Parathyroid adenoma (tissue), 2 donors: ENCODE results near the gene IFFO2.

Experiments
- H2AFZ ChIP-seq: fragments of 300-600 bp; sonication (generic); one replicate; pipeline ENCODE4 v1.7.0; 2017; ENCODE audit warnings: antibody characterized with exemption, mild to moderate bottlenecking
- H3K27ac ChIP-seq: fragments of 300-600 bp; sonication (generic); one replicate; pipeline ENCODE4 v1.7.0; 2017
- H3K27me3 ChIP-seq: fragments of 300-600 bp; sonication (generic); one replicate; pipeline ENCODE4 v1.7.0; 2017; ENCODE audit warnings: low read length; ENCODE audit not compliant: control insufficient read depth, insufficient read depth
- H3K36me3 ChIP-seq: fragments of 300-600 bp; sonication (generic); one replicate; pipeline ENCODE4 v1.7.0; 2017; ENCODE audit warnings: low read length; ENCODE audit not compliant: control insufficient read depth, insufficient read depth
- H3K4me1 ChIP-seq: fragments of 300-600 bp; sonication (generic); one replicate; pipeline ENCODE4 v1.7.0; 2017; ENCODE audit warnings: control low read depth
- H3K4me2 ChIP-seq: fragments of 300-600 bp; sonication (generic); one replicate; pipeline ENCODE4 v1.7.0; 2017; ENCODE audit warnings: low read length
- H3K4me3 ChIP-seq: fragments of 300-600 bp; sonication (generic); one replicate; pipeline ENCODE4 v1.7.0; 2017; ENCODE audit warnings: low read depth, low read length
- H3K79me2 ChIP-seq: fragments of 300-600 bp; sonication (generic); one replicate; pipeline ENCODE4 v1.7.0; 2017; ENCODE audit warnings: control low read depth
- H3K9ac ChIP-seq: fragments of 300-600 bp; sonication (generic); one replicate; pipeline ENCODE4 v1.7.0; 2017; ENCODE audit warnings: mild to moderate bottlenecking
- H3K9me3 ChIP-seq: fragments of 300-600 bp; sonication (generic); one replicate; pipeline ENCODE4 v1.7.0; 2017; ENCODE audit warnings: low read length; ENCODE audit not compliant: control insufficient read depth
- TF ChIP-seq, protein P1 (sequence below): fragments of 300-600 bp; sonication (generic); IDR thresholded peaks from one replicate; pipeline ENCODE4 v1.7.0; 2017; ENCODE audit warnings: antibody characterized with exemption, mild to moderate bottlenecking
- donor health status: primary hyperparathyroidism.

The IFFO2 gene

DNA sequence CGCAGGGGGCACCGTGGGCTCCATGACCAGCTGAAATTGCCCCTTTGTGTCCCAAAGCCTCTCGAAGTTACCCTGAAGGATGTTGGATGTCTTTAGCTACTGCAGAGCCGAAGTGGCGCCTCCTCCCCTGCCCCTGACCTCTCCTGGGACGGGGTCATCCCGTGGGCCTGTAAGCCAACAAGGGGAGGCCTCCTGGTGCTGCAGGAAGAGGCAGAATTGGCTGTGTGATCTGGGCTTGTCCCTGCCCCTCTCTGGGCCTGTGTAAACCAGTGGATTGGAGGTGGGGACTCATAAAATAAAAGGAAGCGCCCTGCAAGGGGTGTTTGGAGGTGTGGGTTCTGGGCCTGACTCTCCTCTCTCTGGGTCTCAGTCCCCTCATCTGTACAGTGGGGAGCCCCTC, 94.9 kb downstream of the IFFO2 start:
- H3K4me2 ChIP-seq, result no peak overlapping the region
- TF ChIP-seq, protein P1, sequence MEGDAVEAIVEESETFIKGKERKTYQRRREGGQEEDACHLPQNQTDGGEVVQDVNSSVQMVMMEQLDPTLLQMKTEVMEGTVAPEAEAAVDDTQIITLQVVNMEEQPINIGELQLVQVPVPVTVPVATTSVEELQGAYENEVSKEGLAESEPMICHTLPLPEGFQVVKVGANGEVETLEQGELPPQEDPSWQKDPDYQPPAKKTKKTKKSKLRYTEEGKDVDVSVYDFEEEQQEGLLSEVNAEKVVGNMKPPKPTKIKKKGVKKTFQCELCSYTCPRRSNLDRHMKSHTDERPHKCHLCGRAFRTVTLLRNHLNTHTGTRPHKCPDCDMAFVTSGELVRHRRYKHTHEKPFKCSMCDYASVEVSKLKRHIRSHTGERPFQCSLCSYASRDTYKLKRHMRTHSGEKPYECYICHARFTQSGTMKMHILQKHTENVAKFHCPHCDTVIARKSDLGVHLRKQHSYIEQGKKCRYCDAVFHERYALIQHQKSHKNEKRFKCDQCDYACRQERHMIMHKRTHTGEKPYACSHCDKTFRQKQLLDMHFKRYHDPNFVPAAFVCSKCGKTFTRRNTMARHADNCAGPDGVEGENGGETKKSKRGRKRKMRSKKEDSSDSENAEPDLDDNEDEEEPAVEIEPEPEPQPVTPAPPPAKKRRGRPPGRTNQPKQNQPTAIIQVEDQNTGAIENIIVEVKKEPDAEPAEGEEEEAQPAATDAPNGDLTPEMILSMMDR, result no peak

GRCh38 chr1:18861082-18861481, 95.4 kb downstream of the IFFO2 start:
- TF ChIP-seq, protein P1, result no peak

More for the DNA sequence above, 94.9 kb downstream of the IFFO2 start:
- H3K4me1 ChIP-seq, result no peaks in the 10 kb centered on the region
- H3K36me3 ChIP-seq, result no peaks in the 10 kb centered on the region
- H3K4me3 ChIP-seq, result no peak overlapping the region
- H3K27me3 ChIP-seq, result no peaks in the 10 kb centered on the region
- no peaks in the 10 kb centered on the region for H3K79me2 ChIP-seq
- no peak overlapping the region for H3K27ac ChIP-seq
- no peaks in the 10 kb centered on the region for H3K9me3 ChIP-seq
- H3K9ac ChIP-seq, result no peak overlapping the region
- no peak overlapping the region for H2AFZ ChIP-seq

GRCh38 chr1:18859560-18859959, 96.9 kb downstream of the IFFO2 start, which contains the start of gene TAS1R2:
Gene TAS1R2 (minus strand): TSS chr1:18859660. CDS start chr1:18859660, 0 bp downstream.
- H3K79me2 ChIP-seq, result no peaks in the 10 kb centered on the region
- no peak within 1 kb of the TSS for H3K27ac ChIP-seq
- no peak within 1 kb of the TSS for H3K4me3 ChIP-seq
- TF ChIP-seq, protein P1, result no peak
- H3K4me1 ChIP-seq, result no peaks in the 10 kb centered on the region
- no peaks in the 10 kb centered on the region for H3K27me3 ChIP-seq
- no peaks in the 10 kb centered on the region for H3K9me3 ChIP-seq
- no peak within 1 kb of the TSS for H2AFZ ChIP-seq
- H3K4me2 ChIP-seq, result no peak within 1 kb of the TSS
- H3K9ac ChIP-seq, result no peak within 1 kb of the TSS
- H3K36me3 ChIP-seq, result no peaks in the 10 kb centered on the region

More at GRCh38 chr1:18861082-18861481, 95.4 kb downstream of the IFFO2 start:
- Histone ChIP-seq H2AFZ (no peak overlapping the region), H3K9me3 (no peaks in the 10 kb centered on the region), H3K4me1 (no peaks in the 10 kb centered on the region), H3K36me3 (no peaks in the 10 kb centered on the region), H3K4me3 (no peak overlapping the region), H3K79me2 (no peaks in the 10 kb centered on the region), H3K27me3 (no peaks in the 10 kb centered on the region), H3K4me2 (no peak overlapping the region), H3K27ac (no peak overlapping the region), H3K9ac (no peak overlapping the region)

DNA sequence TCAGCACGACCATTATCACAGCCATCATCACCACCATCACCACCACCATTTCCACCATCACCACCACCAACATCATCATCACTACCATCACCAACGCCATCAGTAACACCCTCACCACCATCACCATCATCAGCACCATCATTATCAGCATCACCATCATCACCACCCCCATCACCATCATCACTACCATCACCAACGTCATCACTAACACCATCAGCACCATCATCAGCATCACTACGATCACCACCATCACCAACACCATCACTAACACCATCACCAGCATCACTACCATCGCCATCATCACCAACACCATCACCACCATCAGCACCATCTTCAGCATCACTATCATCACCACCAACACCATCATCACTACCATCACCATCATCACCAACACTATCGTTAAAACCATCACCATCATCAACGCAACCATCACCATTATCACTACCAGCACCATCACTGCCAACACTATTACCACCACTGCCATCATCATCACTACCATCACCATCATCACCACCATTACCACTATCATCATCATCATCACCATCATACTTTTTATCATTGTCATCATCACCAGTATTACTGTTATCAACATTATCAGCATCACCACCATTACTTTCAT, 98.3 kb downstream of the IFFO2 start:
- H3K27me3 ChIP-seq, result no peaks in the 10 kb centered on the region
- H3K79me2 ChIP-seq, result no peaks in the 10 kb centered on the region
- no peak overlapping the region for H3K4me3 ChIP-seq
- H3K4me1 ChIP-seq, result no peaks in the 10 kb centered on the region
- TF ChIP-seq, protein P1, result no peak
- no peaks in the 10 kb centered on the region for H3K36me3 ChIP-seq
- no peak overlapping the region for H3K27ac ChIP-seq
- H3K4me2 ChIP-seq, result no peak overlapping the region
- no peak overlapping the region for H3K9ac ChIP-seq
- H2AFZ ChIP-seq, result no peak overlapping the region
- H3K9me3 ChIP-seq, result no peaks in the 10 kb centered on the region

- TF ChIP-seq, protein P1, result no peak
- Histone ChIP-seq H2AFZ (no peak overlapping the region), H3K27ac (no peak overlapping the region), H3K4me3 (no peak overlapping the region), H3K9ac (no peak overlapping the region), H3K36me3 (no peaks in the 10 kb centered on the region), H3K4me1 (no peaks in the 10 kb centered on the region), H3K9me3 (no peaks in the 10 kb centered on the region), H3K27me3 (peaks cover 5% of the 10 kb centered on the region), H3K79me2 (no peaks in the 10 kb centered on the region), H3K4me2 (no peak overlapping the region)
Observed at GRCh38 chr1:18856435-18856834, 100.0 kb downstream of the IFFO2 start.
